ENCODE results near the gene TKTL1.

TKTL1 gene

GRCh38 chrX:154372612-154373022 lies 77.0 kb downstream of the TKTL1 start:
- no peaks in the 10 kb centered on the region for H3K9me3 ChIP-seq (ENCODE audit: insufficient read depth, low read depth, low read length)
- H3K4me3 ChIP-seq (ENCODE audit: low read length): peak overlapping the region; percentile 59
- H3K36me3 ChIP-seq (ENCODE audit: insufficient read depth, low read length): peaks cover 13% of the 10 kb centered on the region
- H3K27ac ChIP-seq (ENCODE audit: low read depth, low read length): peak overlapping the region; percentile 64; the same call in 1 of the 2 replicates
- H3K9ac ChIP-seq (ENCODE audit: low read depth, low read length): peak overlapping the region; percentile 47; the same call in 1 of the 2 replicates
- H3K27me3 ChIP-seq (ENCODE audit: insufficient read depth, low read length): peaks cover 6% of the 10 kb centered on the region; the same call in 1 of the 2 replicates
- H3K4me1 ChIP-seq (ENCODE audit: insufficient read depth, low read length): peaks cover 7% of the 10 kb centered on the region; the same call in 1 of the 2 replicates
- 25% methylated on average over 4 of the region's 5 CpGs for WGBS

GRCh38 chrX:154373340-154374306 lies 78.0 kb downstream of the TKTL1 start:
- Histone ChIP-seq H3K4me1 (ENCODE audit: insufficient read depth, low read length) (peaks cover 7% of the 10 kb centered on the region; the same call in 1 of the 2 replicates), H3K36me3 (ENCODE audit: insufficient read depth, low read length) (0 out of 2 replicates have a peak, but pooled peaks cover 5% of the 10 kb centered on the region), H3K27me3 (ENCODE audit: insufficient read depth, low read length) (peaks cover 6% of the 10 kb centered on the region; the same call in 1 of the 2 replicates), H3K9me3 (ENCODE audit: insufficient read depth, low read depth, low read length) (no peaks in the 10 kb centered on the region), H3K9ac (ENCODE audit: low read depth, low read length) (peak overlapping the region; percentile 5; the same call in 1 of the 2 replicates), H3K4me3 (ENCODE audit: low read length) (peak overlapping the region; percentile 47), H3K27ac (ENCODE audit: low read depth, low read length) (peak overlapping the region; percentile 64; the same call in 1 of the 2 replicates)
- WGBS: 20% methylated on average over 19 of the region's 23 CpGs

- Histone ChIP-seq H3K4me1 (ENCODE audit: insufficient read depth, low read length) (peaks cover 7% of the 10 kb centered on the region; the same call in 1 of the 2 replicates), H3K36me3 (ENCODE audit: insufficient read depth, low read length) (0 out of 2 replicates have a peak, but pooled peaks cover 5% of the 10 kb centered on the region), H3K27ac (ENCODE audit: low read depth, low read length) (peak within 1 kb of the TSS; percentile 28; the same call in 1 of the 2 replicates), H3K9ac (ENCODE audit: low read depth, low read length) (peak within 1 kb of the TSS; percentile 26; the same call in 1 of the 2 replicates), H3K9me3 (ENCODE audit: insufficient read depth, low read depth, low read length) (no peaks in the 10 kb centered on the region), H3K4me3 (ENCODE audit: low read length) (peak within 1 kb of the TSS; percentile 47), H3K27me3 (ENCODE audit: insufficient read depth, low read length) (peaks cover 6% of the 10 kb centered on the region; the same call in 1 of the 2 replicates)
- WGBS: 6% methylated on average over 76 of the region's 95 CpGs
Observed at GRCh38 chrX:154374313-154375155, 78.9 kb downstream of the TKTL1 start, which contains the start of gene FLNA. Gene FLNA, minus strand, starts transcription at chrX:154374634. Its CDS starts 3,389 bp downstream, at chrX:154371245.

- no peaks in the 10 kb centered on the region for H3K9me3 ChIP-seq (ENCODE audit: insufficient read depth, low read depth, low read length)
- peak overlapping the region; percentile 37; the same call in 1 of the 2 replicates for H3K4me3 ChIP-seq (ENCODE audit: low read length)
- no peak overlapping the region; the same call in 1 of the 2 replicates for H3K27ac ChIP-seq (ENCODE audit: low read depth, low read length)
- peaks cover 6% of the 10 kb centered on the region; the same call in 1 of the 2 replicates for H3K27me3 ChIP-seq (ENCODE audit: insufficient read depth, low read length)
- 0 out of 2 replicates have a peak, but pooled peaks cover 1% of the 10 kb centered on the region for H3K36me3 ChIP-seq (ENCODE audit: insufficient read depth, low read length)
- H3K9ac ChIP-seq (ENCODE audit: low read depth, low read length): no peak overlapping the region
- peaks cover 7% of the 10 kb centered on the region; the same call in 1 of the 2 replicates for H3K4me1 ChIP-seq (ENCODE audit: insufficient read depth, low read length)
- 69% methylated on average over 9 of the region's 10 CpGs for WGBS
Observed at GRCh38 chrX:154375156-154375504, 79.5 kb downstream of the TKTL1 start.

- peaks cover 12% of the 10 kb centered on the region for H3K4me1 ChIP-seq (ENCODE audit: insufficient read depth, low read length)
- H3K36me3 ChIP-seq (ENCODE audit: insufficient read depth, low read length): peaks cover 10% of the 10 kb centered on the region
- peaks cover 6% of the 10 kb centered on the region; the same call in 1 of the 2 replicates for H3K27me3 ChIP-seq (ENCODE audit: insufficient read depth, low read length)
- no peak overlapping the region for H3K27ac ChIP-seq (ENCODE audit: low read depth, low read length)
- no peak overlapping the region for H3K4me3 ChIP-seq (ENCODE audit: low read length)
- WGBS: 88% methylated on average over 3 of the region's 3 CpGs
- no peaks in the 10 kb centered on the region for H3K9me3 ChIP-seq (ENCODE audit: insufficient read depth, low read depth, low read length)
- H3K9ac ChIP-seq (ENCODE audit: low read depth, low read length): no peak overlapping the region
Observed at GRCh38 chrX:154376774-154377173, 81.2 kb downstream of the TKTL1 start.

- peak overlapping the region; percentile 77 for H3K9ac ChIP-seq (ENCODE audit: low read depth, low read length)
- peak overlapping the region; percentile 51 for H3K4me3 ChIP-seq (ENCODE audit: low read length)
- H3K9me3 ChIP-seq (ENCODE audit: insufficient read depth, low read depth, low read length): no peaks in the 10 kb centered on the region
- H3K36me3 ChIP-seq (ENCODE audit: insufficient read depth, low read length): peaks cover 11% of the 10 kb centered on the region
- H3K27ac ChIP-seq (ENCODE audit: low read depth, low read length): peak overlapping the region; percentile 97
- peaks cover 3% of the 10 kb centered on the region; the same call in 1 of the 2 replicates for H3K27me3 ChIP-seq (ENCODE audit: insufficient read depth, low read length)
- peaks cover 9% of the 10 kb centered on the region for H3K4me1 ChIP-seq (ENCODE audit: insufficient read depth, low read length)
- 2% methylated on average over 79 of the region's 79 CpGs for WGBS
Observed at GRCh38 chrX:154378059-154378798, 82.6 kb downstream of the TKTL1 start.

GRCh38 chrX:154378799-154379568 lies 83.4 kb downstream of the TKTL1 start, which contains the start of gene EMD:
Gene EMD, plus strand, starts transcription at chrX:154379295. Its CDS starts 190 bp downstream, at chrX:154379485.
- Histone ChIP-seq H3K4me3 (ENCODE audit: low read length) (peak within 1 kb of the TSS; percentile 85), H3K27me3 (ENCODE audit: insufficient read depth, low read length) (peaks cover 3% of the 10 kb centered on the region; the same call in 1 of the 2 replicates), H3K4me1 (ENCODE audit: insufficient read depth, low read length) (peaks cover 6% of the 10 kb centered on the region), H3K9ac (ENCODE audit: low read depth, low read length) (peak within 1 kb of the TSS; percentile 96), H3K36me3 (ENCODE audit: insufficient read depth, low read length) (peaks cover 11% of the 10 kb centered on the region), H3K27ac (ENCODE audit: low read depth, low read length) (peak within 1 kb of the TSS; percentile 99), H3K9me3 (ENCODE audit: insufficient read depth, low read depth, low read length) (no peaks in the 10 kb centered on the region)
- WGBS: under 1% methylated on average over 103 of the region's 103 CpGs

- WGBS: 2% methylated on average over 35 of the region's 38 CpGs
- peaks cover 11% of the 10 kb centered on the region for H3K36me3 ChIP-seq (ENCODE audit: insufficient read depth, low read length)
- H3K27me3 ChIP-seq (ENCODE audit: insufficient read depth, low read length): peaks cover 3% of the 10 kb centered on the region; the same call in 1 of the 2 replicates
- peaks cover 5% of the 10 kb centered on the region for H3K4me1 ChIP-seq (ENCODE audit: insufficient read depth, low read length)
- H3K4me3 ChIP-seq (ENCODE audit: low read length): peak overlapping the region; percentile 85
- no peaks in the 10 kb centered on the region for H3K9me3 ChIP-seq (ENCODE audit: insufficient read depth, low read depth, low read length)
- peak overlapping the region; percentile 96 for H3K9ac ChIP-seq (ENCODE audit: low read depth, low read length)
- peak overlapping the region; percentile 99 for H3K27ac ChIP-seq (ENCODE audit: low read depth, low read length)
Observed at GRCh38 chrX:154379569-154379951, 84.0 kb downstream of the TKTL1 start.
